GM19324 (cell line): Measurements from ENCODE around the gene OSBPL3.

ENCODE experiments used
- ATAC-seq: cut with Tn5 transposase; IDR thresholded peaks from one replicate; pipeline ENCODE4 v1.9.1; 2021; ENCODE audit warnings: mild to moderate bottlenecking, moderate library complexity; ENCODE audit not compliant: unreplicated experiment, low FRiP score

The OSBPL3 gene

DNA sequence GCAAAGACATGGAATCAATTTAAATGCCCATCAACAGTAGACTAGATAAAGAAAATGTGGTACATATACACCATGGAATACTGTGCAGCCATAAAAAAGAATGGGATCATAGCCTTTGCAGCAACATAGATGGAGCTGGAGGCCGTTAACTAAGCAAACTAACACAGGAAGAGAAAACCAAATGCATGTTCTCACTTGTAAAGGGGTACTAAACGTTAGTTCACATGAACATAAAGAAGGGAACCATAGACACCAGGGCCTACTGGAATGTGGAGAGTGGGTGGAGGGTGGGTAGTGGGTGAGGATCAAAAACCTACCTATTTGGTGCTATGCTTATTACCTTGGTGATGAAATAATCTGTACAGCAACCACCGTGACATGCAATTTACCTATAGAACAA lies 144.3 kb downstream of the OSBPL3 start:
- ATAC-seq: peak; percentile 18

DNA sequence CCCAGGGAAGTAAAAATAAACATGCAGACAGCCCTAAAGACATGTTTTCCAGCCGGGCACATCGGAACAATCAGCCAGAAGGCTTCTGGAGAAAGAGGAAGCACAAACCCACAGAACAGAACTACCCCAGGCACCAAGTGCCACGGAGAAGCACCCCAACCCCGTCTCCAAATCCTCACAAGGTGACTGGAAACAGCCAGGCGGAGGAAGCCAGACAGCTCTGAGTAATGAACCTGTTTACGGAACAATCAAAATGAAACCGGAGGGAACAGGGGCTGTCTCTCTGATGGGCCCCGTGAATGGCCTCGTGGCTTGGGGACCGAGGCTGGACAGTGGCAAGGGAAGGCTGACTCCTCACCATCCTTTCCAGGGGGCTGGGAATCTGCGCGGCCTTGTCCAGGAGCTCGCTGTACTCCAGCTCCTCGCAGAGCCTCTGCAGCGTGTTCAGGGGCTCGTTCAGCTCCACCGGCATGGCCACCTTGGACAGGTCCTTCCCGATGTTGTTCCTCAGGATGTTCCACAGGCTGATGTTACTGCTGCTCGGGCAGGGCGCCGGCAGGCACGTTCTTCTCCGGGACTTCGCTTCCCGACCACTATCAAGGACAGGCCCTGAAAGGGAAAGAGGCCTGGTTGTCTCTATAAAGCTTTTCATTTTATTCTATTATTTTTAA lies 145.7 kb downstream of the OSBPL3 start:
- no peak for ATAC-seq

DNA sequence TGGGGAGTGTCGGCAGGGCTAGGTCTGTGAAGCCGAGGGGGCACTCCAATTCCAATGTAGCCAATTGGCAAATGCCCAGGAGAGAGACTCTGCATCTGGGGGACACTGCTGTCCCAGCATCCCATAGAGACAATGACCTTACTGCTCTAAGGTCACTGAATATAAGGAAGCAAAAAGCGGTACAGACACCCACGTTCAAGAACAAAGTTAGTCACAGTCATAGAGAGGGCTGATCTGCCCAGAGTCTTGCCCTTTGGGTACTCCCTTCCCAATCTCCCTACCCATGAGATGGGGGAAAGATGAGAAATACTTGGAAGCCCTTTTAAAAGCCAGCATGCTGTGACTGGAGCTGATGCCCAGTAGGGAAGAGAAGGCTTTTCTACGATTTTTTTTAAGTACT lies 146.4 kb downstream of the OSBPL3 start:
- no peak for ATAC-seq

DNA sequence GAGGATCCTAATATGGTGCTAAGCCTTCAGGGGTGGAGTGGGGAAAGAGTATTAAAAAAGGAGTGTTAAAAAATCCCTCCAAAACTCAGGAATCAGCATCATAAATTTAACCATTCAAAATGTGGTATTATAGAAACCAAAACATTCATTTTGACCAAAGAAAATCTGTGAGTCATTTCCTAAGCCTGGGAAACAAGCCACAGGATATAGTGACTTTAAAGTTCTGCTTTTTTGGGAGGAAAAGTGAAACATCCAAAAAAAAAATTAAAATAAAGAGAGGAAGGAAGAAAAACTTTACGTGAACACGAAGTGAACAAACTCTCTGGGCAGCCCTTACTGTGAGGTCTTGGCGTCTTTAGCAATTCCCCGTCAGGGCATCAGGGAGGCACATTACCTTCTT lies 148.7 kb downstream of the OSBPL3 start:
- ATAC-seq: no peak

DNA sequence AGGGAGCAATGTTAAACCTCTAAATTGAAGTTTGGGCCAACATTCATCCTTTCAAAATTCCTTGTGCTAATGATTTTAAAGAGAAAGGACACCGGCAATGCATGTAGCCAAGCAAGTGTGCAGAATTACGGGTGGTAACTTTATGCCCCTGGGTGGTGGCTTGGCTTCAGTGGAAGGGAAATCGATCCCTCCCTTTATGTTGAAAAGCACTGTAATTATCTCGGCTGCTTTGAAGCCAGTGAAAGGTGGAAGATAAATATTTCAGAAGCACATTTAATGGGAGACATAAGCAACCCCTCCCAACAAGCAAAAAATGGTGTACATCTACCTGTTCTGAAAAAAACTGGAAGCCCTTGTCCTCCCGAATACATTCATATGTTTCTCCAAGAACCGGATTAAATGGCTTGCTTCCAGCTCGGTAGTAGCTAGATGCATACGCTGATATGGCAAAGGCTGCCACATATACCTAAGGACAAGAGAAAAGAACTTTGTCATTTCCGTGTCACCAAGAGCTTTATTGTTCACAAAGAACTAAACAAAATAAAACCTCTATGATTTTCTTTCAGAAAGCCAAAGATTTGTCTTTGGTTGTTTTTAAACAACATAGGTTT lies 149.4 kb downstream of the OSBPL3 start:
- no peak for ATAC-seq

DNA sequence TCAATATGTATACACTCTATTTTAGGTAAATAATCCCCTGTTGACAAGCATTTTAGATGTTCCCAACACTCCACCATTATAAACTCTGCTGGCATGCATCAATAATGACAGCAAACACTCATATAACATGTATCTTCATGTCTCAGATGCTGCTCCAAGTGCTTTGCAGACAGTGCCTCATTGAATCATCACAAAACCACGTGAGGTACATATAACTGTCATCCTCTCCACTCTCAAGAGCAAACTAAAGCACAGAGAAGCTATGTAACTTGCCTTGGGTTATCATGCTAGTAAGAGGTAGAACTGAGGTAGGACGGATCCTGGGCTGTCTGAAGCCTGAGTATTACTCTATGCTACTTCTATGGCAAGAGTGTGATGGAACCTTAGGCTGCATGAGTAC lies 150.2 kb downstream of the OSBPL3 start:
- no peak for ATAC-seq

DNA sequence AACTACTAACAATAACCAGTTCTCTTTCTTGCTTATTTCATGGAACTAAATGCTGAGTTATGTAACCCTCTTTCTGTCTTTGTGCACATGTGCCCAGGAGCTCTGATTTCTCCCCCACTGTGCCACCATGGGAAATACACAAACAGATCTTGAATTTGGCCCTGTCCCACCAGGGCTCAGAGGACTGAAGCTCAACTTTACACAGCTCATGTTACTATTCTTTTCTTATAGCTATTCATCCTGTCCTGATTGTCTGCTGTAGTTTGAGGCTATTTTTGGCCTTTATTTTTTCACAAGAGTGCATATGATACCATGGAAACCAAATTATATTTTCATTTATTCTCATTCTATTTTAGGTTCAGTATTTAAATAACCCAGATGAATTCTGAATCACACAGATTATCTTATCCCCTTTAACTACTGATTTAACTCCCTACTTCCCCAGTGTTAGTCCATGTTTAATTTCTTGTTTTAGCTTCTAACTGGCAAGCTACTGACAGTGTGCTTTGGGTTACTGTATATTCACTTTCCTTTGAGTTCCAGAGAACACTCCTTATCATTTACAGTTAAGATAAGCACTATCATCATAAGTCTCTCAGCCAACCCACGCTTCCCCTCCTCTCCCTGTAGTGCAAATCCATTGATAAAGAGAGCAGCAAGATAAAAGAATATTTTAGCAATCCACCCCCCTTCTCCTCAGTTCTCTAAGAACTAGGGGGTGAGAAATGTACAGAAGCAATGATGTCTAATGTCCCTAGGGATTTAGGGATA lies 150.9 kb downstream of the OSBPL3 start:
- ATAC-seq: no peak

DNA sequence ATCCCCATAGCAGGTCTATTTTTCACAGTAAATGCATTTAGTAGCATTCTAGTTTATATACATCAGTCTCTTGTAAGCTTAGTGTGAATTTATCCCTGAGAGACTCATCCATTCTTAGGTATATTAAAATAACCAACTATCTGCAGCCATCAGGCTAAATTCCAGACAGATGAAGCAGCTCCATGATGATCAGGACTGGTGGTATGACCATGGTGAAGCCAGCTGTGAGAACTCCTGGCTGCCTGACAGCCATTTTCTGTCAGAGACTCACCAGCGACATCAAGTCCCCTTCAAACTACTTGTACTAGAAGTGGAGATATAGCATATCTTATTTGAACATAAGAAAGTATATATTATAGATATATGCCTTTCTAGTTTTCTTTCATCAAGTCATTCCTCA lies 152.4 kb downstream of the OSBPL3 start:
- ATAC-seq: no peak

DNA sequence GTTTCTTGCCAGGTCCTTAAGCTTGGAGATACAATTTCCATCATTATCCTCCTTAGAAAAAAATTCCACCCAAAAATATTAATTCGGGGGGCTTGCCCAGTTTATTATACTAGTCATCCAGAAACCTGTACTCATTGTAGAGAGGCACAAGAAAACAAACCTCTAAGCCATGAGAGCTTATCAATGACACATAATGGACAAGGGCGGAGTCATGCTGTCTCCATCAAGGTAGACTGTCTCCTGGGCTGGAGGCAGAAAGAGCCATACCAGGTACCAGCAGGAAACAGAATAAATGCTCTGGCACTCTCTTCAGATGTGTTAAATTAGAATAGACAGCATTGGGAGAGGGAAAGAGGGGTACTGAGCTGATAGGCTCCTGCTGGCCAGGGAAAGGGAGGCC lies 153.0 kb downstream of the OSBPL3 start:
- no peak for ATAC-seq

DNA sequence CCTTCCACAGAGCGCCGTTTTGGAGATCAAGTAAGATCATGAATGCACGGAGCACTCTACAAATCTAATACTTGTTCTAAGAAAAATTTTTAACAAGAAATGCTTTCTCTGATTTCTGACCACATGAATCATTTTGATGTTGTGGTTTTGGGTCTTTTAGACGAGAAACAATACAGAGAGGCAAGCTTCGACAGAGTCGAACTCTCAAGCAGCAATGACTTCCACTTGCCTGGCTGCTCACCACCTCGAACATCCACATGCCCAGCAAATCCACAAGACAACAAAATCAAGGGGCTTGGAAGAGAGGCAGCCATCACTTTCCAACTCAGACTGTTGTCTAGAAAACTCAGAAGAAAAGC lies 153.3 kb downstream of the OSBPL3 start:
- no peak for ATAC-seq

DNA sequence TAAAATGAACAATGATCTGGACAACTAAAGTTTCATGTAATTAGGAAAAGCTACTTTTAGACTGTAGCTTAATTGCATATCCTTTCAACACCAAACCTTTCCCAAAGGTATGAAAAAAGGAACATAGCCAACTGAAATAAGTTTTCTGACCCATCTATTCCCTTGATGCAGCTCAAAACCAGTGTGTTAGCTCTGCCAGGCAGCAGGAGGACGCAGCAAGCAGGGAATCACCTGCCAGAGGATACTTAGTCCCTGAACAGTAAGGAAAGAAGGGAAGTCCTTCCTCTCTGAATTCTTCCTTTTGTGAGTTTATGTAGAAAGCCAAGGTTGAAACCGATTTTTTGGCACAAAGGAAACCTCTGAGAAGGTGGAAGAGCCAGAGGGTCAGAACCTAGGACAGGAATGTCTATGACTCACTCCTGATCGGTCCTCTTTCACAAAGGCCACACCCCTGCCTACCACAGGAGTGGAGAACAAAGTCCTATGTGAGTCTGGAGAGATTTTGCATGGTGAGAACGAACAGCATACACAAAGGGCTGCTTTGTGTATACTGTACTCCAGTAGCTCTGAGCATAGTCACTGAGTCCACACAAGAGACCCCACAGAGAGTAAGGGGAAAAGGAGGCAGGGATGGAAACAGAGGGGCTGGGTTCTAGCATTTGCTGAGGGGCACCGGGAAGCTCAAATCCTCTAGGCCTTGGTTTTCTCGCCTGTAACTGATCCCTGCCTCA lies 153.9 kb downstream of the OSBPL3 start:
- ATAC-seq: no peak

DNA sequence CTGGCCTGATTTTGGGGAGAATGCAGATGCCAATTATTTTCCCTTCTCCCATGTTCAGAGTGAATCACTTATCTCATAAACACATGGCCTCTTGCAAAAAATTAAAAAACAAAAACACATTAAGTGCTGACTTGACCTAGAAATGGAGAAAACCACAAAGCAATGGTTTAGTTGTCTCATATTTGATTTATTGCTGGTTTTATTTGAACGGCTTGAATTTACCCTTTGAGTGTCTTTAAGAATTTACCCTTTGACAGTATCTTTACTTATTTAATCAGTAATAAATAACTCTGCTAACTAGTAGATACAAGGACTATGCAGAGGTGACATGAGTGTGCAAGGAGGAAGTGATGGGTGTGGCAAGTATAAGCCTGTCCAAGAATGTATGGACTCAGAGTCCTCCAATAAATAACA lies 154.6 kb downstream of the OSBPL3 start:
- no peak for ATAC-seq

DNA sequence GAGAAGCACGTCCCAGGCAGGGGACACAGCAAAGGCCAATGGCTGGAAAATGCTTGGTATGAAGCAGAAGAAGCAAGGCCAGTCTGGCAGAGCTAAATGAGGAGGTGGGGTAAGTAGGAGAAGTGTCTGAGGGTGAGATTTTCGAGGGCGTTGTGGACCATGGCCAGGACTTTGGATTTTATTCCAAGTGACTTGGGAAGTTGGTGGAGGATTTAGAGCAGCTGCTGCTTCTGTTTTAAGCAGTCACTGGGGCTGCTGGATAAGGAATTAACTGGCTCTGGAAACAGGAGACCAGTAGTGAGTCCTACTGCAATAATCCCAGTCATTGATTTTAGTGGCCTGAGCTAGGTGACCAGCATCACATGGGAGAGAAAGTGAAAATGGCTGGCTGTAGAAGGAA lies 155.1 kb downstream of the OSBPL3 start:
- no peak for ATAC-seq

DNA sequence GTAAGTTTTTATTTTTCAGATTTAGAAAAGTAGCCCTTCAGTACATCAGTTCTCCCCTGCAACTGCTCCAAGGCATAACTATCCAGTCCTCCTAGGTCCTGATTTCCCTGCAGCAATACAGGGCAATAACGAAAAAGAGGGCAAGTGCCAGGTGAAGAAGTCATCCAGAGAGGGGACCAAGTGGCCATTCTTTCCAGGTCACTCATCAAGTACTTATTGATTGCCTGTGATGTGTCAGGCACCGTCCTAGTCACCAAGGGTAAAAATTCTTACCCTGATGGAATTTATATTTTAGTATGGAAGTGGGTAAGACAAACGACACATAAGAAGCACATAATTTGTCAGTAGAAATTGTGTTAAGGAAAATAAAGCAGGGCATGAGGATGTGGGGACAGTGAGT lies 155.6 kb downstream of the OSBPL3 start:
- ATAC-seq: no peak

DNA sequence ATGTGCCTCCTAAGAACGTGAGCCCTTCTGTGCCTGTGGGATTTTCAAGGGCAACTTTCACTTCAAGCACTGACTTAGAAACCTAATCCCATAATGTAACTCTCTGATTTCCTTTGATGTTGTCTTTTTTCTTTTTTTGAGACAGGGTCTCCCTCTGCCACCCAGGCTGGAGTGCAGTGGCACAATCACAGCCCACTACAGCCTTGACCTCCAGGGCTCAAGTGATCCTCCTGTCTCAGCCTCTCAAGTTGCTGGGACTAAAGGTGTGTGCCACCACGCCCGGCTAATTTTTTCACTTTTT lies 158.3 kb downstream of the OSBPL3 start:
- ATAC-seq: no peak

DNA sequence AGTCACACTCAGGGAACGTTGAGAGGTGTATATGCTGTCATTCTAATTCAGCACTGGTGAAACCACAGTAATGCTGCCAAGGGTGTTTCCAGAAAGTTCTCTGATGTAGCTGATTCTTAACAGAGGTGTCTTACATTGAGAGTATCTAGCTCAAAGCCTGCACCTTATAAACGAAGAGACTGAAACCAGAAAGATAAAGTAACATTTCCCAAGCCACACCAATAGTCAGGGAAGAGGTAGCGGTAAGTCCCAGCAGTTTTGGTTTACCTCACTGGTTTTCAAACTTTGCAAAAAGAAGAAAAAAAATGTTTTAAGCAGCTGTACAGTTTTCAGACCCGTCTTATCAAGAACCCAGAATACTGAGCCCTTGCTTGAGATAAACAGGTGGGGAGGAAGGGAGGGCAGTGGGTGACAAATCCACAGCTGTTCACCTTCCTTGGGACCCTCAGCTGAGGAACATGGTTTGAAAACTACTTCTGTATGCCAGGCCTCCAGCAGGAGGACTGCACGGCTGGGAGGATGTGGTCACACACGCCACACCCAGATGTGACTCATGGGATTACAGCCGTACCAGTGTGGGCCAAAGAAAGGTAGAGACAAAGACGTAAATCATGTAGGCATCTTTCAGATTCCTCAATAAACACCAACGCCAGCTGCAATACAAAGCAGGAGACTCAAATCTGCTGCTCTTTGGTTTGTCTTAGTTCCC lies 158.8 kb downstream of the OSBPL3 start:
- ATAC-seq: peak; percentile 74

DNA sequence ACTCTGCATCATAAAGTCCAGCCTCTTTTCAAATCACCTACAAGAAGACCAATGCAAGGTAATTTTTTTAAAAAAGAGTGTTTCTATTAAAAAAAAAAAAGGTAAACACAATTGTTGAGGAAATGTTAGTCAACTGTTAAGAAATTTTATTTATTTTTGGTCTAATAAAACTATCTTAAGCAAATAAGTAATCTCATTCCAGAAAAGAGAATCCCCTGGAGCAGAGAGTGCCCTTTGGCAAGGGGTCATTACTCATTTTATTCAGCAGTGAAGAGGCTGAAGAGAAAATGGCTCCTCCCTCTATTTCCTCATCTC lies 159.3 kb downstream of the OSBPL3 start:
- no peak for ATAC-seq

DNA sequence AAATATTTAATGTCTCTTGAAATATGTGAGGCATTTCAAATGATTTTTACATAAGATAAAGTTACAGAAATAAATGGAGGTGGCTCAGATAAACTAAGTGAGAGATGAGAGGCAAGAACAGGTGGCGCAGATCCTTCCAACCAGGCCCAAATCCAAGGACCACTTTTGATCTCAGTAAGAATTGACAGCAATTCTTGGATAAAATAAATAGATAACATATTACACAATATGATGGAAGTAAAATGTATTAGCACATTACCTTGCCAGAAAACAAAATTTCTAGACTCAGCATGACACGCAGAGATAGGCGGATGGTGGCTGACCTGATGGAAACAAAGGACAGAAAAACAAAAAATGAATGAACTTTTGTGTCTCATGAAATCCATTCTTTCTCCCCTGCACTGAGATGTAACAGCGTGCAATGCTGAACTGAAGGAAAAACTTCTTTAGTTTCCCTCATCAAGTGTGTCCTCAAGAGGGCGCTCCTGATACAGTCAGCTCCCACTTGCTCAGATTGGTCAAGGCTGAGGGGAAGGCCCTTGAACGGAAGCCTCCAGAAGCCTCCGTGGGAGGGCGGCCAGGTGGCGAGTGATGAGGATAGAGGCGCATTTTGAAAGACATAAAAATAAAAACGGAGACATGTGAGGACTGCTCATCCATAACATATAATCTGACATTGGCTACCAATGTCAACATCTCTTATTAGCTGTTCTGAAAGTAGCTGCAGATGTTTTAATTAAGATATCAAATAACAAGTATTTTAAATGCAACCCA lies 159.9 kb downstream of the OSBPL3 start:
- ATAC-seq: peak; percentile 58

DNA sequence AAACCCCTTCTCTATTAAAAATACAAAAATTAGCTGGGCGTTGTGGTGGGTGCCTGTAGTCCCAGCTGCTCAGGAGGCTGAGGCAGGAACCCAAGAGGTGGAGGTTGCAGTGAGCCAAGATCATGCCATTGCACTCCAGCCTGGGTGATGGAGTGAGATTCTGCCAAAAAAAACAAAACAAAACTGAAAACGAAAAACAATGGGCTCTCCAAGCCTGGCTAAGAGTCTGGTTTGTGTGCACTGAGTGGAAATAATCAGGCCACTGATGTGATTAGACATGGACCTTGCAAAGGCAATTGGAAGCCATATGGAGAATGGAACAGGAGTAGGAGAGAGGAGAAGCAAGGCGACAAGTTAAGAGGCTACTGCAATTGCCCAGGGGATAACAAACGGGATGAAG lies 162.6 kb downstream of the OSBPL3 start:
- ATAC-seq: no peak

DNA sequence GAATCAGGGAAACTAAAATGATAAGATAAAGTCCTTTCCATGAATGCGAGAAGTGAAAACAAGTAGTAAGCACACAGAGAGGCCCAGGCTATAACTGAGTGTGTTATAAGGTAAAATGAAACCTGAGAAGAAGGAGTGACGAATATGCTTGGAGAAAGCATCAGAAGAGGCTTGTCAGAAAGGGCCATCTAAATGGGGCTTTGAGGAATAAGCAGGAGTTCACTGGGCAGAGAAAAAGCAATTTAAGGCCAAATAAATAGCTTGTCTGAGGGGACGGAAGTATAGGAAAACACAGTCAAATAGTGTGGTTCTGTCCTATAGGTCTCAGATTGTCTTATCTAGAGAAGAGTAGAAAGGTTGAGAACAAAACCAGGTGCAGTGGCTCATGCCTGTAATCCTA lies 163.1 kb downstream of the OSBPL3 start:
- ATAC-seq: no peak
